ENCODE data around the gene S100A10.

The S100A10 gene

GRCh38 chr1:151988405-151988923, 5.2 kb downstream of the S100A10 start:
- DNase-seq (ENCODE audit: low read depth, low spot score): no peak

- DNase-seq (ENCODE audit: low read depth, low spot score): no peak
Measured at GRCh38 chr1:151986501-151987190, 7.0 kb downstream of the S100A10 start.

GRCh38 chr1:151985768-151986167, 7.9 kb downstream of the S100A10 start:
- no peak for DNase-seq (ENCODE audit: low read depth, low spot score)

- DNase-seq (ENCODE audit: low read depth, low spot score): no peak
Measured at GRCh38 chr1:151985270-151985669, 8.4 kb downstream of the S100A10 start.

- no peak for DNase-seq (ENCODE audit: low read depth, low spot score)
Measured at GRCh38 chr1:151984313-151984956, 9.2 kb downstream of the S100A10 start.

- no peak for DNase-seq (ENCODE audit: low read depth, low spot score)
Measured at GRCh38 chr1:151982300-151983005, 11.2 kb downstream of the S100A10 start.

- DNase-seq (ENCODE audit: low read depth, low spot score): no peak
Measured at GRCh38 chr1:151981178-151981525, 12.5 kb downstream of the S100A10 start.

GRCh38 chr1:151980287-151981177, 13.1 kb downstream of the S100A10 start:
- no peak for DNase-seq (ENCODE audit: low read depth, low spot score)

- DNase-seq (ENCODE audit: low read depth, low spot score): no peak
Measured at GRCh38 chr1:151978922-151979321, 14.7 kb downstream of the S100A10 start.

- DNase-seq (ENCODE audit: low read depth, low spot score): no peak
Measured at GRCh38 chr1:151977662-151978230, 15.9 kb downstream of the S100A10 start.

GRCh38 chr1:151976858-151977257, 16.8 kb downstream of the S100A10 start:
- no peak for DNase-seq (ENCODE audit: low read depth, low spot score)

- DNase-seq (ENCODE audit: low read depth, low spot score): no peak
Measured at GRCh38 chr1:151976015-151976343, 17.7 kb downstream of the S100A10 start.

GRCh38 chr1:151975311-151976014, 18.2 kb downstream of the S100A10 start:
- no peak for DNase-seq (ENCODE audit: low read depth, low spot score)

- no peak for DNase-seq (ENCODE audit: low read depth, low spot score)
Measured at GRCh38 chr1:151972542-151973248, 21.0 kb downstream of the S100A10 start.

GRCh38 chr1:151970626-151971025, 23.0 kb downstream of the S100A10 start:
- DNase-seq (ENCODE audit: low read depth, low spot score): no peak

GRCh38 chr1:151970128-151970527, 23.5 kb downstream of the S100A10 start:
- DNase-seq (ENCODE audit: low read depth, low spot score): no peak

- DNase-seq (ENCODE audit: low read depth, low spot score): no peak
Measured at GRCh38 chr1:151968791-151969399, 24.8 kb downstream of the S100A10 start.

GRCh38 chr1:151968058-151968457, 25.6 kb downstream of the S100A10 start:
- DNase-seq (ENCODE audit: low read depth, low spot score): no peak

GRCh38 chr1:151967091-151967490, 26.6 kb downstream of the S100A10 start:
- DNase-seq (ENCODE audit: low read depth, low spot score): no peak

- DNase-seq (ENCODE audit: low read depth, low spot score): no peak
Measured at GRCh38 chr1:151966061-151966460, 27.6 kb downstream of the S100A10 start.

All from activated CD4-positive, CD25-positive, alpha-beta regulatory T cell treated with anti-CD3 and anti-CD28 coated beads, Interleukin-2, amount 50 U/mL, for 16 hours (primary cell).